WTC11 (cell line): ENCODE results near the gene JAKMIP1. TPM values are rescaled to one million over a fixed set of nuclear protein-coding genes. Genes with fewer than 3 reads are reported as not detected.

Source experiments
- ATAC-seq: fragments of 200-7000 bp; cut with Tn5 transposase; 2 replicates; pipeline ENCODE4 v1.10.0; 2021; ENCODE audit warnings: mild to moderate bottlenecking, moderate library complexity
- CTCF ChIA-PET: fragments of 300-600 bp; sonication (Branson Sonifier 250); formaldehyde crosslinking; loops from one replicate; lab custom pipeline; 2021; ENCODE audit warnings: antibody characterized with exemption; lab: Charles Lee
- POLR2A ChIA-PET: fragments of 350-600 bp; sonication (Branson Sonifier 250); formaldehyde crosslinking; loops from one replicate; lab custom pipeline; 2021; ENCODE audit warnings: antibody characterized with exemption; lab: Charles Lee
- DNase-seq: peaks from one replicate; pipeline ENCODE4 v3.0.0; 2021; ENCODE audit warnings: low spot score
- H3K27ac Mint-ChIP-seq: 2 replicates; pipeline ENCODE4 v1.8.0; 2021; ENCODE audit warnings: mixed read lengths
- H3K27me3 Mint-ChIP-seq: 2 replicates; pipeline ENCODE4 v1.8.0; 2021; ENCODE audit warnings: low read depth, mild to moderate bottlenecking, moderate library complexity, mixed read lengths
- H3K36me3 Mint-ChIP-seq: 2 replicates; pipeline ENCODE4 v1.8.0; 2021; ENCODE audit warnings: mixed read lengths
- H3K4me1 Mint-ChIP-seq: 2 replicates; pipeline ENCODE4 v1.8.0; 2022; ENCODE audit warnings: mixed read lengths
- H3K4me3 Mint-ChIP-seq: 2 replicates; pipeline ENCODE4 v1.8.0; 2021; ENCODE audit warnings: mild to moderate bottlenecking, moderate library complexity, mixed read lengths
- H3K9me3 Mint-ChIP-seq: 2 replicates; pipeline ENCODE4 v1.8.0; 2021; ENCODE audit warnings: mixed read lengths
- ATF2 ChIP-seq: sonication (generic); formaldehyde crosslinking; IDR thresholded peaks from 2 replicates; pipeline ENCODE4 v1.8.1; 2022; ENCODE audit warnings: low read depth, missing genetic modification reagents, borderline replicate concordance
- ATF3 ChIP-seq: sonication (generic); formaldehyde crosslinking; conservative IDR thresholded peaks from 2 replicates; pipeline ENCODE4 v1.8.1; 2022; ENCODE audit warnings: mild to moderate bottlenecking, missing genetic modification reagents
- CDX4 ChIP-seq: fragments of 250-450 bp; sonication (Bioruptor Pico); IDR thresholded peaks from 2 replicates; pipeline ENCODE4 v1.9.0; 2021; ENCODE audit warnings: moderate library complexity, mild to moderate bottlenecking, inconsistent platforms, borderline replicate concordance
- E2F5 ChIP-seq: sonication (generic); formaldehyde crosslinking; IDR thresholded peaks from 2 replicates; pipeline ENCODE4 v1.8.1; 2022; ENCODE audit warnings: mild to moderate bottlenecking, moderate library complexity, missing genetic modification reagents
- EMX1 ChIP-seq: fragments of 250-450 bp; sonication (Bioruptor Pico); IDR thresholded peaks from 2 replicates; pipeline ENCODE4 v1.8.0; 2021; ENCODE audit warnings: mild to moderate bottlenecking
- ERG ChIP-seq: fragments of 250-450 bp; sonication (Bioruptor Pico); IDR thresholded peaks from 2 replicates; pipeline ENCODE4 v1.8.0; 2021; ENCODE audit warnings: mild to moderate bottlenecking
- GABPB1 ChIP-seq: sonication (generic); formaldehyde crosslinking; IDR thresholded peaks from 2 replicates; pipeline ENCODE4 v1.8.1; 2023; ENCODE audit warnings: mild to moderate bottlenecking, missing genetic modification reagents
- GRHL2 ChIP-seq: fragments of 250-450 bp; sonication (Bioruptor Pico); IDR thresholded peaks from 2 replicates; pipeline ENCODE4 v1.8.0; 2022; ENCODE audit warnings: mild to moderate bottlenecking, moderate library complexity; ENCODE audit not compliant: insufficient replicate concordance, severe bottlenecking
- RELA ChIP-seq: sonication (generic); formaldehyde crosslinking; IDR thresholded peaks from 2 replicates; pipeline ENCODE4 v1.8.1; 2022; ENCODE audit warnings: missing genetic modification reagents, mild to moderate bottlenecking, borderline replicate concordance
- TCF7 ChIP-seq: sonication (generic); formaldehyde crosslinking; IDR thresholded peaks from 2 replicates; pipeline ENCODE4 v1.8.0; 2022; ENCODE audit warnings: mild to moderate bottlenecking, low read depth, missing genetic modification reagents, moderate library complexity
- USF1 ChIP-seq: sonication (generic); formaldehyde crosslinking; IDR thresholded peaks from 2 replicates; pipeline ENCODE4 v1.8.0; 2022; ENCODE audit warnings: mild to moderate bottlenecking, missing genetic modification reagents
- ZMAT4 ChIP-seq: fragments of 250-450 bp; sonication (Bioruptor Pico); IDR thresholded peaks from 2 replicates; pipeline ENCODE4 v1.9.0; 2021; ENCODE audit warnings: mild to moderate bottlenecking
- ZNF138 ChIP-seq: sonication (generic); formaldehyde crosslinking; conservative IDR thresholded peaks from 2 replicates; pipeline ENCODE4 v1.8.1; 2022; ENCODE audit warnings: mild to moderate bottlenecking, moderate library complexity, missing genetic modification reagents
- ZNF281 ChIP-seq: sonication (generic); formaldehyde crosslinking; IDR thresholded peaks from 2 replicates; pipeline ENCODE4 v1.8.0; 2023; ENCODE audit warnings: mild to moderate bottlenecking, missing genetic modification reagents
- ZNF512 ChIP-seq: sonication (generic); formaldehyde crosslinking; IDR thresholded peaks from 2 replicates; pipeline ENCODE4 v1.8.1; 2022; ENCODE audit warnings: missing genetic modification reagents, borderline replicate concordance
- total RNA-seq: library from RNA; stranded (reverse); gene quantifications from 3 replicates; pipeline ENCODE4 v1.2.3, GENCODE V29; 2021

Gene JAKMIP1
- total RNA-seq, 1 experiment from 2014 or later = 4.0 TPM

GRCh38 chr4:6152869-6153705 lies 47.3 kb downstream of the JAKMIP1 start (continued):
- no peak for TF ChIP-seq ATF3 (CRISPR knock-in tag)
- TF ChIP-seq GABPB1 (CRISPR knock-in tag) = no peak
- TF ChIP-seq USF1 (CRISPR knock-in tag) = no peak

GRCh38 chr4:6150046-6150735 lies 50.2 kb downstream of the JAKMIP1 start:
- H3K4me3 Mint-ChIP-seq = no peak overlapping the region
- no peak for TF ChIP-seq ZMAT4 (CRISPR knock-in tag)
- TF ChIP-seq GRHL2 (CRISPR knock-in tag) = no peak
- TF ChIP-seq E2F5 (CRISPR knock-in tag) = no peak
- TF ChIP-seq ZNF512 (CRISPR knock-in tag) = no peak
- TF ChIP-seq ZNF138 = no peak
- no peaks in the 10 kb centered on the region for H3K9me3 Mint-ChIP-seq
- POLR2A ChIA-PET = no interaction called here
- H3K27me3 Mint-ChIP-seq = no peaks in the 10 kb centered on the region
- H3K36me3 Mint-ChIP-seq = no peaks in the 10 kb centered on the region
- ATAC-seq = no peak
- no peak overlapping the region for H3K27ac Mint-ChIP-seq
- CTCF ChIA-PET = interaction anchor here (0.6 to 1.3 kb wide), 3 partner anchors 16 to 177 kb away, joined by 3 to 4 read pairs (median 3); no protein-coding TSS in a partner anchor
- DNase-seq = no peak
- peaks cover 18% of the 10 kb centered on the region for H3K4me1 Mint-ChIP-seq

- H3K4me1 Mint-ChIP-seq = peaks cover 2% of the 10 kb centered on the region; the same call in 1 of the 2 replicates
- H3K4me3 Mint-ChIP-seq = no peak overlapping the region
- H3K9me3 Mint-ChIP-seq = peaks cover 5% of the 10 kb centered on the region; the same call in 1 of the 2 replicates
- CTCF ChIA-PET = interaction anchor here (0.5 kb wide), 1 partner anchor 738 kb away, joined by 3 read pairs; no protein-coding TSS in a partner anchor
- H3K27ac Mint-ChIP-seq = no peak overlapping the region
- H3K27me3 Mint-ChIP-seq = no peaks in the 10 kb centered on the region
- DNase-seq = no peak
- POLR2A ChIA-PET = no interaction called here
- no peaks in the 10 kb centered on the region for H3K36me3 Mint-ChIP-seq
- no peak for ATAC-seq
- no peak for TF ChIP-seq ERG (CRISPR knock-in tag)
- no peak for TF ChIP-seq CDX4 (CRISPR knock-in tag)
- no peak for TF ChIP-seq ZNF281 (CRISPR knock-in tag)
- TF ChIP-seq RELA (CRISPR knock-in tag) = no peak
- no peak for TF ChIP-seq EMX1 (CRISPR knock-in tag)
- TF ChIP-seq ATF2 (CRISPR knock-in tag) = no peak
- TF ChIP-seq TCF7 (CRISPR knock-in tag) = no peak
Observed at GRCh38 chr4:6148506-6149205, 51.7 kb downstream of the JAKMIP1 start.
